Right lobe of liver (tissue), 4 donors: ENCODE measurements around the gene GRSF1.

Source experiments
- POLR2A ChIP-seq: fragments of 450-650 bp; IDR thresholded peaks from one replicate; pipeline ENCODE4 v1.6.1; 2017; ENCODE audit warnings: antibody characterized with exemption, mild to moderate bottlenecking
- TF ChIP-seq, protein P1 (sequence below), 4 donors: fragments of 200-600 bp in 3 of 4; fragments of 450-650 bp in 1 of 4; IDR thresholded peaks; one replicate each; pipeline versions ENCODE4 v1.5.1 to v1.8.0; 2016 to 2022; ENCODE audit warnings: antibody characterized with exemption in 4 of 4, mild to moderate bottlenecking in 2 of 4
- donor health status: DM: no; HTN: no; CAD: no.
- donor health status: DM: no; HTN: no; CAD: no.
- donor health status: DM: no; HTN: yes; CAD: no.

DNA sequence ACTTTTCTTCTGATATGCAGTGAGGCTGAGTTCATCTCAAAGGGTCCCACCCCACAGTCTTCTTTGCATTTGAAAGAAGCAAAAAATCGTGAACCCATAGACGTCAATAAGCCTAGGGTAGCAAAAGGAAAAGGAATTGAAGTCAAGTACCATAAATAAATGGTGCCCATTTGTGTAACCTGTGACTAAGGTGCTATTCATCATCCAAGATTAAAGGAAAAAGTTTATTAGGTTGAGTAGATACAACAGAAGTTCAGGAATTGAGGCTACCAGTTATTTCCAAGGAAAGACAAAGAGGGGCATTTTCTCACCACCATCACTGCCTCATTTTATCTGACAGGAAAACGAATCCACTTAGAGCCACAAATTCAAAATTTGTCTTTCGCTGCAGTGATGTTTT lies 18.8 kb upstream of the GRSF1 start:
- TF ChIP-seq, protein P1, sequence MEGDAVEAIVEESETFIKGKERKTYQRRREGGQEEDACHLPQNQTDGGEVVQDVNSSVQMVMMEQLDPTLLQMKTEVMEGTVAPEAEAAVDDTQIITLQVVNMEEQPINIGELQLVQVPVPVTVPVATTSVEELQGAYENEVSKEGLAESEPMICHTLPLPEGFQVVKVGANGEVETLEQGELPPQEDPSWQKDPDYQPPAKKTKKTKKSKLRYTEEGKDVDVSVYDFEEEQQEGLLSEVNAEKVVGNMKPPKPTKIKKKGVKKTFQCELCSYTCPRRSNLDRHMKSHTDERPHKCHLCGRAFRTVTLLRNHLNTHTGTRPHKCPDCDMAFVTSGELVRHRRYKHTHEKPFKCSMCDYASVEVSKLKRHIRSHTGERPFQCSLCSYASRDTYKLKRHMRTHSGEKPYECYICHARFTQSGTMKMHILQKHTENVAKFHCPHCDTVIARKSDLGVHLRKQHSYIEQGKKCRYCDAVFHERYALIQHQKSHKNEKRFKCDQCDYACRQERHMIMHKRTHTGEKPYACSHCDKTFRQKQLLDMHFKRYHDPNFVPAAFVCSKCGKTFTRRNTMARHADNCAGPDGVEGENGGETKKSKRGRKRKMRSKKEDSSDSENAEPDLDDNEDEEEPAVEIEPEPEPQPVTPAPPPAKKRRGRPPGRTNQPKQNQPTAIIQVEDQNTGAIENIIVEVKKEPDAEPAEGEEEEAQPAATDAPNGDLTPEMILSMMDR (IDR thresholded peaks at IDR 0.05) = no peak
- TF ChIP-seq POLR2A = no peak
